ENCODE measurements around the gene GABRR1.
"Not testable (repeated sequence)": the region's sequence is repeated elsewhere in the genome, so short reads cannot be mapped to it uniquely, and the experiment has no call there.

Gene GABRR1

GRCh38 chr6:89217299-89217910, at the start of gene GABRR1:
Gene GABRR1 (minus strand): TSS chr6:89217358. CDS start chr6:89217322, 36 bp downstream.
- DNase-seq: no peak

- DNase-seq: no peak
These were observed 47.1 kb upstream of the GABRR1 start for GRCh38 chr6:89264296-89264695.

GRCh38 chr6:89260832-89261231, 43.7 kb upstream of the GABRR1 start:
- no peak for DNase-seq

GRCh38 chr6:89260310-89260709, 43.2 kb upstream of the GABRR1 start:
- DNase-seq: no peak

- no peak for DNase-seq
These were observed 41.8 kb upstream of the GABRR1 start for GRCh38 chr6:89258912-89259311.

GRCh38 chr6:89257781-89258180, 40.6 kb upstream of the GABRR1 start:
- no peak for DNase-seq

- no peak for DNase-seq
These were observed 40.2 kb upstream of the GABRR1 start for GRCh38 chr6:89257346-89257745.

- DNase-seq: no peak
These were observed 38.3 kb upstream of the GABRR1 start for GRCh38 chr6:89255417-89255816.

GRCh38 chr6:89254569-89254968, 37.4 kb upstream of the GABRR1 start:
- DNase-seq: no peak

GRCh38 chr6:89252907-89253306, 35.7 kb upstream of the GABRR1 start:
- DNase-seq: no peak

- no peak for DNase-seq
These were observed 34.8 kb upstream of the GABRR1 start for GRCh38 chr6:89251976-89252375.

GRCh38 chr6:89251170-89251569, 34.0 kb upstream of the GABRR1 start:
- DNase-seq: no peak

GRCh38 chr6:89250239-89250638, 33.1 kb upstream of the GABRR1 start:
- no peak for DNase-seq

GRCh38 chr6:89244241-89244985, 27.3 kb upstream of the GABRR1 start:
- DNase-seq: no peak

- DNase-seq: no peak
These were observed 26.1 kb upstream of the GABRR1 start for GRCh38 chr6:89243331-89243629.

GRCh38 chr6:89242574-89243330, 25.6 kb upstream of the GABRR1 start:
- peak; percentile 51 for DNase-seq

- peak; percentile 51 for DNase-seq
These were observed 22.2 kb upstream of the GABRR1 start for GRCh38 chr6:89239338-89239737.

- DNase-seq: no peak
These were observed 20.0 kb upstream of the GABRR1 start for GRCh38 chr6:89237158-89237557.

GRCh38 chr6:89233605-89234004, 16.4 kb upstream of the GABRR1 start:
- DNase-seq: not testable (repeated sequence)

GRCh38 chr6:89222712-89223039, 5.5 kb upstream of the GABRR1 start:
- no peak for DNase-seq

- DNase-seq: no peak
These were observed 5.0 kb upstream of the GABRR1 start for GRCh38 chr6:89221971-89222711.

- DNase-seq: no peak
These were observed 4.0 kb upstream of the GABRR1 start for GRCh38 chr6:89221129-89221528.

- DNase-seq: no peak
These were observed 747 bp downstream of the GABRR1 start for GRCh38 chr6:89216411-89216810.

GRCh38 chr6:89215391-89215790, 1.8 kb downstream of the GABRR1 start:
- no peak for DNase-seq

Measured in CD4-positive, alpha-beta T cell treated with Interleukin-17A for 1 hour (primary cell).